ENCODE measurements around the gene LYZL1. TPM values are rescaled to one million over a fixed set of nuclear protein-coding genes. Genes with fewer than 3 reads are reported as not detected.
"Not testable (repeated sequence)": the region's sequence is repeated elsewhere in the genome, so short reads cannot be mapped to it uniquely, and the experiment has no call there.

The LYZL1 gene
- total RNA-seq, 1 experiment from 2014 or later = not detected

DNA sequence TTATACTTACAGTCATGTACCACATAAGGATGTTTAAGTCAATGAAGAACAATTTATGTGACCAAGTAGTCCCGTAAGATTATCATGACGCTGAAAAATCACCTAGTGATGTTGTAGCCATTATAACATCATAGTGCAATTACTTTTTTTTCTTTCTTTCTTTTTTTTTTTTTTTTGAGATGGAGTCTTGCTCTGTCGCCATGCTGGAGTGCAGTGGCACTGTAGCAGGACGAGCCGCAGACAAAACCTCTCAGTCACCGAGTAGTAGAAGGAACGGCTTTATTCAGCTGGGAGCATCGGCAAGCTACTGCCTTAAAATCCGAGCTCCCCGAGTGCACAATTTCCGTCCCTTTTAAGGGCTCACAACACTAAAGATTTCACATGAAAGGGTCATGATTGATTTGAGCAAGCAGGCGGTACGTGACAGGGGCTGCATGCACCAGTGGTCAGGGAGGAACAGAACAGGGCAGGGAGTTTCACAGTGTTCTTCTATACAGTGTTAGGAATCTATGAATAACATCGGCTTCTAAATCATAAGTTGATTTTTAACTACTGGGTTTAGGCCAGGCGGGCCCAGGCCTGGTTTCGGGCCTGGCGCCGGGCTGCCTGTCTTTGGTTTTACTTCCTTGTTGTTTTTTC, 71.5 kb downstream of the LYZL1 start:
- RAD21 ChIA-PET (ENCODE audit: low non-redundant PET in 1 of 2, low total read pairs in 2 of 2, uncharacterized antibody in 2 of 2, unreplicated experiment in 2 of 2); POLR2A ChIA-PET: not testable (repeated sequence)

More for the DNA sequence above, 71.5 kb downstream of the LYZL1 start:
- H3K79me2 ChIP-seq (ENCODE audit: insufficient read depth, low read length); intact Hi-C loops (cut with micrococcal nuclease); H2AFZ ChIP-seq (ENCODE audit: low read depth, low read length, poor library complexity, severe bottlenecking); H3K4me1 ChIP-seq (ENCODE audit: control insufficient read depth in 1 of 2, insufficient read depth in 2 of 2, low read length in 2 of 2); H3K27ac ChIP-seq (ENCODE audit: low read depth, low read length); H3K27me3 ChIP-seq (ENCODE audit: insufficient read depth, low read length); CTCF ChIA-PET; H3K36me3 ChIP-seq (ENCODE audit: control insufficient read depth in 1 of 2, insufficient read depth in 2 of 2, low read length in 2 of 2); H3K9me2 ChIP-seq (ENCODE audit: insufficient read depth); H3K9me3 ChIP-seq (ENCODE audit: control insufficient read depth in 1 of 2, insufficient read depth in 1 of 2, low read depth in 1 of 2, low read length in 2 of 2); H3K9ac ChIP-seq (ENCODE audit: low read length); BruUV-seq (replicated peaks); H3K4me3 ChIP-seq (replicated peaks in 1 of 2; ENCODE audit: low read depth in 1 of 2, low read length in 2 of 2); DNase-seq (ENCODE audit: low read depth, low spot score); H3K4me2 ChIP-seq (ENCODE audit: low read length); ATAC-seq; H4K20me1 ChIP-seq (ENCODE audit: insufficient read depth): not testable (repeated sequence)
